HEK293 (cell line): ENCODE data around the gene KANSL1.

Source experiments
- CTCF ChIA-PET: fragments of 350-600 bp; formaldehyde crosslinking; extraction: SDS; loops from one replicate; lab custom pipeline; 2021; ENCODE audit warnings: antibody characterized with exemption; lab: Yijun Ruan, JAX
- POLR2A ChIA-PET: fragments of 300-600 bp; formaldehyde crosslinking; extraction: SDS; loops from one replicate; lab custom pipeline; 2020; ENCODE audit warnings: antibody characterized with exemption, inconsistent platforms; lab: Yijun Ruan, JAX
- H3K27ac ChIP-seq: fragments of 200-500 bp; sonication (Bioruptor generic); 2 replicates; pipeline ENCODE4 v1.5.1; 2014; ENCODE audit warnings: low read depth, low read length, control low read depth, inconsistent platforms; ENCODE audit errors: extremely low read depth
- H3K36me3 ChIP-seq, 2 experiments: fragments of 200-500 bp in 1 of 2; sonication (Bioruptor generic) in 1 of 2; 1 replicate in 1 of 2; 2 replicates in 1 of 2; pipeline ENCODE4 v1.5.1; 2014 to 2017; ENCODE audit warnings: inconsistent platforms in 2 of 2, low read length in 2 of 2; ENCODE audit not compliant: control insufficient read depth in 2 of 2, insufficient read depth in 1 of 2
- H3K4me1 ChIP-seq: fragments of 200-500 bp; sonication (Bioruptor generic); 2 replicates; pipeline ENCODE4 v1.5.1; 2014; ENCODE audit warnings: mild to moderate bottlenecking, low read length, inconsistent platforms; ENCODE audit not compliant: control insufficient read depth, insufficient read depth
- H3K4me3 ChIP-seq: 2 replicates; pipeline ENCODE4 v1.5.1; 2011; ENCODE audit warnings: low read depth, mild to moderate bottlenecking, control low read depth, low read length, moderate library complexity
- H3K9me3 ChIP-seq: fragments of 200-500 bp; sonication (Bioruptor generic); 2 replicates; pipeline ENCODE4 v1.5.1; 2014; ENCODE audit warnings: low read depth, low read length, inconsistent platforms; ENCODE audit not compliant: control insufficient read depth, insufficient read depth
- ATF2 ChIP-seq: fragments of 450-650 bp; formaldehyde crosslinking; IDR thresholded peaks from 2 replicates; pipeline ENCODE4 v1.5.1; 2016; ENCODE audit warnings: missing biosample characterization, missing genetic modification characterization, low read depth
- INSM2 ChIP-seq: fragments of 450-650 bp; formaldehyde crosslinking; IDR thresholded peaks from 2 replicates; pipeline ENCODE4 v1.5.1; 2016; ENCODE audit warnings: missing biosample characterization, missing genetic modification characterization
- KLF1 ChIP-seq: fragments of 450-650 bp; formaldehyde crosslinking; IDR thresholded peaks from 2 replicates; pipeline ENCODE4 v1.5.1; 2016; ENCODE audit warnings: missing biosample characterization, missing genetic modification characterization
- KLF10 ChIP-seq: fragments of 450-650 bp; IDR thresholded peaks from 2 replicates; pipeline ENCODE4 v1.5.1; 2018; ENCODE audit warnings: missing biosample characterization, mild to moderate bottlenecking, missing genetic modification characterization
- OSR2 ChIP-seq: fragments of 450-650 bp; formaldehyde crosslinking; IDR thresholded peaks from 2 replicates; pipeline ENCODE4 v1.5.1; 2016; ENCODE audit warnings: missing biosample characterization, missing genetic modification characterization
- SP2 ChIP-seq: fragments of 450-650 bp; formaldehyde crosslinking; IDR thresholded peaks from 2 replicates; pipeline ENCODE4 v1.5.1; 2016; ENCODE audit warnings: missing biosample characterization, missing genetic modification characterization
- YY2 ChIP-seq: fragments of 450-650 bp; formaldehyde crosslinking; IDR thresholded peaks from 2 replicates; pipeline ENCODE4 v1.5.1; 2016; ENCODE audit warnings: missing biosample characterization, missing genetic modification characterization
- ZBTB48 ChIP-seq: fragments of 450-650 bp; formaldehyde crosslinking; IDR thresholded peaks from 2 replicates; pipeline ENCODE4 v1.5.1; 2016; ENCODE audit warnings: missing biosample characterization, missing genetic modification characterization
- ZBTB8A ChIP-seq: fragments of 450-650 bp; formaldehyde crosslinking; IDR thresholded peaks from 2 replicates; pipeline ENCODE4 v1.5.1; 2016; ENCODE audit warnings: missing biosample characterization, missing genetic modification characterization
- ZIC2 ChIP-seq: fragments of 450-650 bp; formaldehyde crosslinking; IDR thresholded peaks from 2 replicates; pipeline ENCODE4 v1.5.1; 2016; ENCODE audit warnings: missing biosample characterization, missing genetic modification characterization
- ZNF112 ChIP-seq: fragments of 450-650 bp; formaldehyde crosslinking; IDR thresholded peaks from 2 replicates; pipeline ENCODE4 v1.5.0; 2017; ENCODE audit warnings: missing biosample characterization, missing genetic modification characterization
- ZNF132 ChIP-seq: fragments of 450-650 bp; formaldehyde crosslinking; IDR thresholded peaks from 2 replicates; pipeline ENCODE4 v1.5.1; 2017; ENCODE audit warnings: missing biosample characterization, missing genetic modification characterization, borderline replicate concordance
- ZNF16 ChIP-seq: fragments of 450-650 bp; formaldehyde crosslinking; IDR thresholded peaks from 2 replicates; pipeline ENCODE4 v1.5.1; 2016; ENCODE audit warnings: low read depth, missing biosample characterization, missing genetic modification characterization
- ZNF18 ChIP-seq: fragments of 450-650 bp; formaldehyde crosslinking; IDR thresholded peaks from 2 replicates; pipeline ENCODE4 v1.5.1; 2016; ENCODE audit warnings: missing biosample characterization, missing genetic modification characterization
- ZNF239 ChIP-seq: fragments of 450-650 bp; formaldehyde crosslinking; IDR thresholded peaks from 2 replicates; pipeline ENCODE4 v1.5.1; 2016; ENCODE audit warnings: missing biosample characterization, missing genetic modification characterization
- ZNF48 ChIP-seq: fragments of 450-650 bp; formaldehyde crosslinking; IDR thresholded peaks from 2 replicates; pipeline ENCODE4 v1.5.1; 2016; ENCODE audit warnings: missing biosample characterization, missing genetic modification characterization
- ZNF580 ChIP-seq: fragments of 450-650 bp; formaldehyde crosslinking; IDR thresholded peaks from 2 replicates; pipeline ENCODE4 v1.5.1; 2016; ENCODE audit warnings: missing biosample characterization, missing genetic modification characterization
- ZNF626 ChIP-seq: fragments of 450-650 bp; sonication (Bioruptor Pico); formaldehyde crosslinking; IDR thresholded peaks from 2 replicates; pipeline ENCODE4 v1.5.1; 2018; ENCODE audit warnings: missing biosample characterization, missing genetic modification characterization, inconsistent platforms
- ZNF629 ChIP-seq: fragments of 450-650 bp; formaldehyde crosslinking; IDR thresholded peaks from 2 replicates; pipeline ENCODE4 v1.5.1; 2017; ENCODE audit warnings: missing biosample characterization, missing genetic modification characterization
- ZNF768 ChIP-seq: fragments of 450-650 bp; formaldehyde crosslinking; IDR thresholded peaks from 2 replicates; pipeline ENCODE4 v1.5.1; 2018; ENCODE audit warnings: missing biosample characterization, mild to moderate bottlenecking, missing genetic modification characterization
- ZNF791 ChIP-seq: fragments of 450-650 bp; formaldehyde crosslinking; IDR thresholded peaks from 2 replicates; pipeline ENCODE4 v1.5.1; 2016; ENCODE audit warnings: missing biosample characterization, missing genetic modification characterization
- ZNF792 ChIP-seq: fragments of 450-650 bp; formaldehyde crosslinking; IDR thresholded peaks from 2 replicates; pipeline ENCODE4 v1.5.1; 2016; ENCODE audit warnings: missing biosample characterization, missing genetic modification characterization
- ZSCAN30 ChIP-seq: fragments of 450-650 bp; IDR thresholded peaks from 2 replicates; pipeline ENCODE4 v1.5.1; 2018; ENCODE audit warnings: missing biosample characterization, mild to moderate bottlenecking, missing genetic modification characterization, moderate library complexity
- ZSCAN4 ChIP-seq: fragments of 450-650 bp; formaldehyde crosslinking; IDR thresholded peaks from 2 replicates; pipeline ENCODE4 v1.5.1; 2017; ENCODE audit warnings: missing biosample characterization, missing genetic modification characterization

KANSL1 gene

GRCh38 chr17:45986056-45986455, 207.2 kb downstream of the KANSL1 start:
- H3K36me3 ChIP-seq = no peaks in the 10 kb centered on the region
- no peak for TF ChIP-seq YY2 (tag by site-specific recombination)
- TF ChIP-seq ZNF112 (tag by site-specific recombination) = no peak
- TF ChIP-seq ZNF239 = no peak
- no peak for TF ChIP-seq INSM2
- TF ChIP-seq ZSCAN30 (tag by site-specific recombination) = no peak
- no peak for TF ChIP-seq ZNF580 (tag by site-specific recombination)
- TF ChIP-seq ZNF629 (tag by site-specific recombination) = no peak
- no peak for TF ChIP-seq ZNF18 (tag by site-specific recombination)
- TF ChIP-seq ZNF48 = no peak
- ChIA-PET POLR2A (no interaction called here), CTCF (interaction anchor here (0.6 to 1.3 kb wide), 4 partner anchors 15 to 134 kb away, joined by 3 to 5 read pairs (median 3); no protein-coding TSS in a partner anchor)
- H3K27ac ChIP-seq = no peak overlapping the region
- H3K9me3 ChIP-seq = no peaks in the 10 kb centered on the region
- H3K4me3 ChIP-seq = no peak overlapping the region
- no peaks in the 10 kb centered on the region for H3K4me1 ChIP-seq

- POLR2A ChIA-PET = no interaction called here
- Histone ChIP-seq H3K9me3 (no peaks in the 10 kb centered on the region), H3K27ac (no peak overlapping the region), H3K4me1 (no peaks in the 10 kb centered on the region), H3K36me3 (no peaks in the 10 kb centered on the region), H3K4me3 (no peak overlapping the region)
- TF ChIP-seq ZNF239 (peak; percentile 98), SP2 (tag by site-specific recombination) (no peak), KLF1 (tag by site-specific recombination) (no peak), KLF10 (tag by site-specific recombination) (no peak), ZNF132 (tag by site-specific recombination) (no peak)
- CTCF ChIA-PET = interaction anchor here (0.6 kb wide), 1 partner anchor 59 kb away, joined by 3 read pairs; no protein-coding TSS in a partner anchor
Observed at GRCh38 chr17:45985447-45985846, 207.8 kb downstream of the KANSL1 start.

- Histone ChIP-seq H3K36me3 (no peaks in the 10 kb centered on the region), H3K4me1 (no peaks in the 10 kb centered on the region), H3K27ac (no peak overlapping the region), H3K9me3 (no peaks in the 10 kb centered on the region), H3K4me3 (no peak overlapping the region)
- ChIA-PET POLR2A (no interaction called here), CTCF (no interaction called here)
- TF ChIP-seq ZNF768 (tag by site-specific recombination) = peak; percentile 57; the same call in 1 of the 2 replicates
- TF ChIP-seq ZIC2 = peak; percentile 79
- TF ChIP-seq ZNF792 = no peak
- TF ChIP-seq ZBTB48 (tag by site-specific recombination) = no peak
- no peak for TF ChIP-seq OSR2 (tag by site-specific recombination)
- no peak for TF ChIP-seq ZNF626 (tag by site-specific recombination)
- no peak for TF ChIP-seq ZNF16 (tag by site-specific recombination)
- TF ChIP-seq ZBTB8A (tag by site-specific recombination) = no peak
- TF ChIP-seq ZSCAN4 (tag by site-specific recombination) = no peak
- no peak for TF ChIP-seq ZNF791 (tag by site-specific recombination)
- no peak for TF ChIP-seq ATF2 (tag by site-specific recombination)
Observed at GRCh38 chr17:45984368-45984767, 208.9 kb downstream of the KANSL1 start.
